Measurements from ENCODE around the gene LOX.

DNA sequence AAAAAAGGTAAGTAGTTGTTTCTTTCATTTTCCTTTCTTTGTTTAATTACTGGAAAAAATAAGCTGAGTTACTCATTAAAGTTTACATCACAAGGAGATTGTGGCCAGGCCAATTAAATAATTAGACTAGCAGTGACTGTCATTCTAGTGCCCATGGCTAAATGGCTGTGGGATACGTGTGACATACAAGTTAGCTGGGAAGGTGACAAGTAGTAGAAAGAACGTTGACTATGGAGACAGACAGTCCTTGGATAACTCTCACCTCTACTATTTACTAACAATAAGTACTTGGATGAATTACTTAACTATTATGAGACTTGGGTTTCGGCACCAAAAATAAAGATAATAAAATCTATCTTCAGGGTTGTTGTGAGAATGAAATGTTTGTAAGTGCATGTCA, 7.0 kb upstream of the LOX start:
- TF ChIP-seq EP300 (IDR thresholded peaks at IDR 0.05) (no peak), POLR2AphosphoS5 (IDR thresholded peaks at IDR 0.05) (no peak), CTCF (IDR thresholded peaks at IDR 0.05) (no peak)

Data from gastroesophageal sphincter (tissue), 3 donors.